ENCODE data around the gene OS9.

The OS9 gene

DNA sequence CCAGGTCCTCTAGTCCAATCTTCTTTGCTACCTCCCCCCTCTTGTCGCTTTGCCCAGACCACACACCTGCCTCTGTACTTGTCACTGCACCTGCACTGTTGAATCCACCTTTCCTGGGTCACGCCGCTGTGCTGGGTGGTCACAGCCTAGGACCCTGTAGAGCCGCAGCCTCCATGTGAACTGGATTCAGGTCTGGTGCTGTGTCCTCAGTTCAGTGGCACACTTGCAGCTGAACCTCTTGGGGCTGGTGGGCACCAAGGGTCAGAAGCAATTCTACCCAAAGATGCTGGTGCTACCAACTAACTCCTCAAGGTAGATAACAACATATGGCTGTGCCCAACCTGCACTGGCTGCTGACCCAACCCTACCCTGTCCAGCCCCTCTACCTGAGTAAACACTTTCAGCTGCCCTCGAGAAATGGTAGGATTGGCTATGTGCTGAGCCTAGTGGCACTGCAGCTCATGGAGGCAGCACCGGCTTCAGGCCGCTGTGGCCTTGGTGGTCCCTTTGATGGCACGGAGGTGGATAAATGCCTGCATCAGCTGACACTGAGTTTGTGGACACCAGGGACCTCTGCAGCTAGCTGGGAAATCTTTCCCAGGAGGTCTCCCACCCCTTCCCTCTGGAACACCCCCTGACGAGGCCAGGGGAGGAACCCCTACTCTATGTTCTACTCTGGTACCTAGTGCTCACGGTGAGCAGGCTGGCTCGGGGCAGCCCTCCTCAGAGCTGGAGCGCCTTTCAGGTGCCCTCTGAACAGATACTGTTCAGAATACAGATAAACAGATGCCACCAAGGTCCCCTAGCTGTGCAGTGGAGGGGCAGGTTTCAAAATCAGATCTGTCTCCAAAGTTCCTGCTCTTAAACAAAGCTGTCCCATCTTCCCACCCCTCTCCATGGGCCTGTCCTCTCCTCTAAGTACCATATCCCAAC, 30.3 kb downstream of the OS9 start:
- Mint-ChIP-seq H3K4me3 (no peak overlapping the region), H3K36me3 (ENCODE audit: low read depth) (peaks cover 13% of the 10 kb centered on the region), H3K4me1 (no peaks in the 10 kb centered on the region), H3K27me3 (no peaks in the 10 kb centered on the region), H3K27ac (no peak overlapping the region), H3K9me3 (no peaks in the 10 kb centered on the region)
- DNase-seq (no peak), ATAC-seq (no peak)

- no peaks in the 10 kb centered on the region for H3K4me1 Mint-ChIP-seq
- peaks cover 11% of the 10 kb centered on the region for H3K36me3 Mint-ChIP-seq (ENCODE audit: low read depth)
- ATAC-seq = no peak
- H3K27ac Mint-ChIP-seq = no peak overlapping the region
- H3K4me3 Mint-ChIP-seq = no peak overlapping the region
- no peaks in the 10 kb centered on the region for H3K27me3 Mint-ChIP-seq
- no peak for DNase-seq
- H3K9me3 Mint-ChIP-seq = no peaks in the 10 kb centered on the region
Observed at GRCh38 chr12:57724936-57725740, 31.2 kb downstream of the OS9 start.

DNA sequence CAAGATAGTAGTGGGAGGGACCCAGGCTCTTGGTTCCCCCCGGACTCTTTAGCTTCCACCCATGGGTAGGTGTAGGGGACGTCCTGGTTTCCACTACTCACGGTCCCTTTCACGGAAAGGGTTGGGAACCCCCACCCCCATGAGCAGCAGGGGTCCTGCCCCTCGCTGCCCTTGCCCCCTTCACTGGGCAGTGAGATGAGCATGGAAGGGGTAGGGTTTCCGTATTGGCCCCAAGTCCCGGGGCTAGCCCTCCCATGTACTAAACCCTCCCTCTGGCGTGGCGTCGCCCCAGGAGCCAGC, 31.9 kb downstream of the OS9 start:
- Mint-ChIP-seq H3K27me3 (no peaks in the 10 kb centered on the region), H3K36me3 (ENCODE audit: low read depth) (peaks cover 14% of the 10 kb centered on the region), H3K27ac (no peak overlapping the region), H3K9me3 (no peaks in the 10 kb centered on the region), H3K4me3 (no peak overlapping the region), H3K4me1 (no peaks in the 10 kb centered on the region)
- ATAC-seq (no peak), DNase-seq (no peak)

DNA sequence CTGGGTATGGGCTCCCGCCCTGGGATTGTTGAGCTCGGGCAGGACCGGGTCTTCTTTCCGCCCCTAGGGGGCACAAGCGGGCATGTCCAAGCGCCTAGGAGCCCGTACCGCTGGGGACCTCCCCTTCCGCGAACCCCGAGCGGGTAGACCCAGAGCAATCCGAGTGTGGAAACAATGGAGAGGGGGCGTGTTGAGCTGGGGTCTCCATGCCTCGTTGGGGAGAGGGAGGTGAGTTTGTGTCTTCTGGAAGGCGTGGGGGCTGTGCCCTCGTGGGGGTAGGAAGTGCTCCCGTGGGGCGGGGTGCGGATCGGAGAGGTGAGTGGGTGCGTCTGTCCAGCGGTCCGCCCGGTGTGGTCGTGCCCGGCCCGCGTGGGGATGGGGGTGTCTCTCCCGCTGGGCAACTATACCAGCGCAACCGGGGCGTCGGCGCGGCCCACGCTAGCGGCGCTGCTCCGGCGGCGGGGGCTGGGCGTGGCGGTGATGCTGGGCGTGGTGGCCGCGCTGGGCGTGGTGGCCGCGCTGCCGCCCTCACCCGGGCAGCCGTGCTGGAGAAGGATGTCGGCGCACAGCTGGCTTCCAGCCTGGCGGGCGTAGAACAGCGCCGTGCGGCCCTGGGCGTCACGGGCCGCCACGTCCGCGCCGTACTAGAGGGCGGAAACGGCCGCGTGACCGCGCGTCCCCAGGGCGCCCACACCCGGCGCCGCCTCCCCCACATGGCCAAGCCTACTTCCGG, 32.4 kb downstream of the OS9 start:
- DNase-seq (peak; percentile 35), ATAC-seq (no peak)
- H3K9me3 Mint-ChIP-seq = no peaks in the 10 kb centered on the region
- no peaks in the 10 kb centered on the region for H3K27me3 Mint-ChIP-seq
- H3K4me3 Mint-ChIP-seq = no peak overlapping the region
- no peak overlapping the region for H3K27ac Mint-ChIP-seq
- peaks cover 15% of the 10 kb centered on the region for H3K36me3 Mint-ChIP-seq (ENCODE audit: low read depth)
- no peaks in the 10 kb centered on the region for H3K4me1 Mint-ChIP-seq

DNA sequence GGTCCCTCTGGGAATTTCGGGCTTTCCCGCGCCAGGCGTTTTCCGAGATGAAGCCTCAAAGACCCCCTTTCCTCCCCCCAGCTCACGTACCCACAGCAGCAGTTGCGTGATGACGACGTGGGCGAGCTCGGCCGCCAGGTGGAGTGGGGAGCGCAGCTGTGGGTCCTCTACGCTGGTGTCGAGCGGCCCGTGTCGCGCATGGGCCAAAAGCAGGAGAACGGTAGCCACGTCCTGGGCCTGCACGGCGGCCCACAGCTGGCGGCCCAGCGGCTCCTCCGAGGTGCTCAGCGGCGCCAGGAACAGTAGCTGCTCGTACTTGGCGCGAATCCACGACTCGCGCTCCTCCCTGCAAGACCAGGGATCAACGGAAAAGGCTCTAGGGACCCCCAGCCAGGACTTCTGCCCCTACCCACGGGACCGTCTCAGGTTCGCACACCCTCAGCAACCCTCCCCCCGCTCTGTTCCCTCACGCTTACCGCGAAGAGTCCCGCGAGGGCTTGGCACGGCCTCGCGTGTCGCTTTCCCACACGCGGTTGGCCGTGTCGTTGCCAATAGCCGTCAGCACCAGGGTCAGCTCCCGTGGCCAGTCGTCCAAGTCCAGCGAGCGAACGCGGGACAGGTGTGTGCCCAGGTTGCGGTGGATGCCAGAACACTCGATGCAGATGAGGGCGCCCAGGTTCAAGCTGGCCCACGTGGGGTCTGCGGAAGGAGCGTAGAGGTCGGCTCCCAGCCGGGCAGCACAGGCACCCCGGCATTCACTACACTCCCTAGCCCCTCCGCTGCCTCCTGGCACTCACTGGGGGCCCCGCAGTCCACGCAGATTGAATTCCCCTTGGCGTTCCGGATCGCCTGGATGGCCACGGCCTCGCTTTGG, 33.2 kb downstream of the OS9 start:
- Mint-ChIP-seq H3K9me3 (no peaks in the 10 kb centered on the region), H3K4me3 (no peak overlapping the region), H3K27me3 (no peaks in the 10 kb centered on the region), H3K4me1 (no peaks in the 10 kb centered on the region), H3K27ac (no peak overlapping the region), H3K36me3 (ENCODE audit: low read depth) (peaks cover 21% of the 10 kb centered on the region)
- ATAC-seq (no peak), DNase-seq (peak; percentile 1)

DNA sequence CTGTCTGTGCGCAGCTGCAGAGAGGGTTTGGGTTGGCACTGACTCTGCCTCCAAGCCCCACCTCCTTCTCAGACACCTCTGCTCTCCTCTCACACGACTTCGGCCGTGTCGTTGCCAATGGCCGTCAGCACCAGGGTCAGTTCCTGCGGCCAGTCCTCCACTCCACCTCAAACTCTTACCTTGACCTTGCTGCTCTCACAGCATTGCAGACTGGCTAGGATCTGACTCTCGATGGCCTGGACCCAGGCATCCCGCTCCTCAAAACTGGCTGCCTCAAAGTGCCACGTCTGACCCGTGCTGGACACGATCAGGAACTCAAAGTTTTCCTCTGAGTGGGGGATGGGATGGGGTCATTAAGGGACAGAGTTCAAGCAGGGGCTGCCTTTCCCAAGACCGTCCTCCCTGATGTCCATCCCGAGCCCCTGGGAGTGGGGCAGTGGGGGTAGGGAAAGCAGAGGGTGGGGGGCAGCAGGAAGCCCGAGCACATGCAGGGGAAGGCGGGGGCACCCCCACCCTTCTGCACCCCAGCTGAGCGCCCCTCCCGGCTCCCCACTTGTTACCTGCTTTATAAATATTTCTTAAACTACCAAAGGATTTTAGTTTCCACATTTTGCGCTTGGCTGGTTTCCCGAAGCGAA, 33.9 kb downstream of the OS9 start:
- Mint-ChIP-seq H3K27ac (no peak overlapping the region), H3K4me1 (no peaks in the 10 kb centered on the region), H3K4me3 (no peak overlapping the region)

DNA sequence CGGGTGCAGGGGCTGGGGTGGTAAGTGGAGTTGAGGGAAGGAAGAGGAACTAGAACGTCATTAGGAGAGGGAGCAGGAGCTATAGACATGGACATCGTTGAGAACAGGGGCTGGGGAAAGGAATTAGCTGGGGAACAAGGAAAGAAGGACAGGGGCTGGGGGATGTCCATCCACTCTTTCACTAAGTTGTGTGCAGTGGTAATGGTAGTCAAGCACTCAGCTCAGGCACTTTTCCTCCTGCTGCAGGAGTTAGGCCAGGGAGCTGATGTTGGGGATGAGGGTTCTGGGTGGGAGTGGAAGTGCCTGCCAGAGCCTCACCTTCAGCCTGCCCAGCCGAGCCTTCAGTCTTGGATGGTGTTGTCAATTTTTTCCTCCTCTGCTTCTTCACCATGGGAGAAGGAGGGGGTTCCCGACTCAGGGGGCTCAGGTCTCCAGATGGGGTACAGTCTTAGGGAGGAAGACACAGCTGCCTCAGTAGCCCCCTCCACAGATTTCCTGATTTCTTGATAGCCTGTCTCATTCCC, 35.5 kb downstream of the OS9 start:
- no peak for ATAC-seq
- H3K4me1 Mint-ChIP-seq = no peaks in the 10 kb centered on the region
- H3K36me3 Mint-ChIP-seq (ENCODE audit: low read depth) = peaks cover 27% of the 10 kb centered on the region
- DNase-seq = no peak
- H3K4me3 Mint-ChIP-seq = no peak overlapping the region
- no peaks in the 10 kb centered on the region for H3K27me3 Mint-ChIP-seq
- H3K9me3 Mint-ChIP-seq = no peaks in the 10 kb centered on the region
- H3K27ac Mint-ChIP-seq = no peak overlapping the region

More for the DNA sequence above, 33.9 kb downstream of the OS9 start:
- ATAC-seq = no peak
- H3K27me3 Mint-ChIP-seq = no peaks in the 10 kb centered on the region
- H3K9me3 Mint-ChIP-seq = no peaks in the 10 kb centered on the region
- DNase-seq = peak; percentile 1
- peaks cover 25% of the 10 kb centered on the region for H3K36me3 Mint-ChIP-seq (ENCODE audit: low read depth)

- ATAC-seq = no peak
- Mint-ChIP-seq H3K4me1 (no peaks in the 10 kb centered on the region), H3K27me3 (no peaks in the 10 kb centered on the region), H3K27ac (no peak overlapping the region), H3K4me3 (no peak overlapping the region), H3K36me3 (ENCODE audit: low read depth) (peaks cover 33% of the 10 kb centered on the region), H3K9me3 (no peaks in the 10 kb centered on the region)
- DNase-seq = no peak
Observed at GRCh38 chr12:57730336-57731067, 36.6 kb downstream of the OS9 start.

GRCh38 chr12:57731411-57732080, 37.6 kb downstream of the OS9 start:
- H3K9me3 Mint-ChIP-seq = no peaks in the 10 kb centered on the region
- DNase-seq = no peak
- H3K36me3 Mint-ChIP-seq (ENCODE audit: low read depth) = peaks cover 32% of the 10 kb centered on the region
- ATAC-seq = no peak
- no peak overlapping the region for H3K4me3 Mint-ChIP-seq
- no peak overlapping the region for H3K27ac Mint-ChIP-seq
- no peaks in the 10 kb centered on the region for H3K27me3 Mint-ChIP-seq
- H3K4me1 Mint-ChIP-seq = peaks cover 2% of the 10 kb centered on the region

DNA sequence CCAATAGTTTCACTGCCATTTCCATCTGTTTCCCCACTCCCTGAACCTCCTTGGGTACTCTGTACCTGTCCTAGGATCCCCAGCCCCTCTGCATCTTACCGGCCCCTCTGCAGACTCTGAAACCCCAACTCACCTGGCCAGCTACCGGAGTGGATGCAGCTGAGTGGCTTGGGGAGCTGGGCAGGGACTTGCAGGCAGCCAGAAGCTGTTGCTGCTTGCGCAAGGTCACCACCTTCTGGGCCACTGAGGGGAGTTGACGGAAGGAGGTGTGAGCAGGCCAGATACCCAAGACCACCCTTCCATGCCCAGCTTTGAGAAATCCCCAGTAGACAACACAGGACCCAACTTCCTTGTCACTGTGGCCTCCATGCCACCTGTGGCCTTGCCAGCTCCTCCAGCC, 38.3 kb downstream of the OS9 start:
- H3K27ac Mint-ChIP-seq = no peak overlapping the region
- DNase-seq (no peak), ATAC-seq (no peak)
- H3K27me3 Mint-ChIP-seq = no peaks in the 10 kb centered on the region
- H3K4me3 Mint-ChIP-seq = no peak overlapping the region
- H3K4me1 Mint-ChIP-seq = peaks cover 6% of the 10 kb centered on the region
- H3K36me3 Mint-ChIP-seq (ENCODE audit: low read depth) = peaks cover 32% of the 10 kb centered on the region
- no peaks in the 10 kb centered on the region for H3K9me3 Mint-ChIP-seq

DNA sequence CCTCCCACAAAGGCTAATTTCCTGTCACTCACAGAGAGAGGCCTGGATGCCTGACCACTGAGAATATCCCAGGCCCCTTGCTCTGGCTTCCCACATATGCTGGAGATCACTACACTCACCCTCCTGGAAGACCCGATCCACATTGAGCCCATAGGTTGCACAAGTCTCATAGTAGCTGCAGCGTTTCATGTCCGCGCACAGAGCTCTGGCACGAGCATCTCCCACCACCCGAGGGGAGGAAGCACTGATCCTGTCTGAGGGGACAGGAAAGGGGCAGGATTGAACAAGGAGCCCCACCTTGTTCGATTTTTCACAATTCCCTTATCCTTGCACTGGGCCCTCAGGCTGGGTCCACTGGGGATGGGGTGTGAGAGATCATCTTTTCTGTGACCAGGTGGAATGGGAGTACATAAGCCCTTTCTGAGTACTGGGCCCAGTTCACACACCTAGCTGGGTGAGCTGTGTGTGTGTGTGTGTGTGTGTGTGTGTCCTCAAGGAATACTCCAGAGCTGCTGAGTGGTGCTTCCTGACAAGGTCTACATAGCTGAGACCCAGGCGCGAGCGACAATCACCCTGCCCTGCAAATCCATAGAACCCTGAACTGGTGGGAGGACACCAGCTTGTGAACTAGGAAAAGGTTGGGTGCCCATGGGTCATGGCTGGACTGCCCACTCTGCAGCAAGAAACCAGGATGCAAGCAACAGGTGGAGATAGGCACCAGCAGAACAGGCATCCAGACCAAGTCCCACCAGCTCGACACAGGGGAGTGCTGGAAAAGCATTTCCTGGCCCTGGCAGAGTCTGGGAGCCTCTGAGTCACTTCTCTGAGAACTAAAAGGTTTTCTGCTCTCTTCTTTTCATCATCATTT, 39.0 kb downstream of the OS9 start:
- Mint-ChIP-seq H3K27ac (no peak overlapping the region), H3K4me3 (no peak overlapping the region), H3K9me3 (no peaks in the 10 kb centered on the region), H3K4me1 (peaks cover 6% of the 10 kb centered on the region), H3K36me3 (ENCODE audit: low read depth) (peaks cover 28% of the 10 kb centered on the region), H3K27me3 (no peaks in the 10 kb centered on the region)
- ATAC-seq = no peak
- DNase-seq = no peak

GRCh38 chr12:57733928-57734327, 40.0 kb downstream of the OS9 start:
- Mint-ChIP-seq H3K4me1 (peaks cover 6% of the 10 kb centered on the region), H3K27ac (no peak overlapping the region), H3K36me3 (ENCODE audit: low read depth) (peaks cover 25% of the 10 kb centered on the region), H3K9me3 (no peaks in the 10 kb centered on the region), H3K27me3 (no peaks in the 10 kb centered on the region), H3K4me3 (no peak overlapping the region)
- no peak for ATAC-seq
- no peak for DNase-seq
